GM23338 (cell line): Measurements from ENCODE around the gene CELSR1. TPM values are rescaled to one million over a fixed set of nuclear protein-coding genes. Genes with fewer than 3 reads are reported as not detected.

Experiments used
- ATAC-seq: fragments of 200-7000 bp; cut with Tn5 transposase; 3 replicates; pipeline ENCODE4 v1.9.1; 2020
- DNase-seq: peaks from one replicate; pipeline ENCODE4 v3.0.0-alpha.2; 2015; ENCODE audit warnings: low spot score
- H2AFZ ChIP-seq: fragments of 200-600 bp; sonication (generic); 2 replicates; pipeline ENCODE4 v1.8.0; 2016; ENCODE audit warnings: antibody characterized with exemption, mild to moderate bottlenecking, moderate library complexity
- H3F3A ChIP-seq: fragments of 200-600 bp; sonication (generic); replicated peaks from 2 replicates; pipeline ENCODE4 v1.8.0; 2017; ENCODE audit warnings: antibody characterized with exemption, mixed run types, low read depth
- H3K27ac ChIP-seq: fragments of 200-600 bp; sonication (generic); 2 replicates; pipeline ENCODE4 v1.6.1; 2016; ENCODE audit warnings: low read depth
- H3K27me3 ChIP-seq: fragments of 200-600 bp; sonication (generic); 2 replicates; pipeline ENCODE4 v1.8.0; 2016; ENCODE audit warnings: mild to moderate bottlenecking, mixed run types, moderate library complexity; ENCODE audit not compliant: insufficient read depth
- H3K36me3 ChIP-seq: fragments of 200-600 bp; sonication (generic); 2 replicates; pipeline ENCODE4 v1.8.0; 2016; ENCODE audit warnings: mild to moderate bottlenecking; ENCODE audit not compliant: insufficient read depth
- H3K4me1 ChIP-seq: fragments of 200-600 bp; sonication (generic); 2 replicates; pipeline ENCODE4 v1.8.0; 2016; ENCODE audit warnings: mild to moderate bottlenecking, moderate library complexity; ENCODE audit not compliant: insufficient read depth
- H3K4me2 ChIP-seq: fragments of 200-600 bp; sonication (generic); 2 replicates; pipeline ENCODE4 v1.7.1; 2017; ENCODE audit warnings: mixed run types
- H3K4me3 ChIP-seq: fragments of 200-600 bp; sonication (generic); 2 replicates; pipeline ENCODE4 v1.6.1; 2016; ENCODE audit warnings: mixed run types
- H3K79me2 ChIP-seq: fragments of 200-600 bp; sonication (generic); replicated peaks from 2 replicates; pipeline ENCODE4 v1.8.0; 2017; ENCODE audit warnings: mild to moderate bottlenecking; ENCODE audit not compliant: insufficient read depth
- H3K9me2 ChIP-seq: fragments of 200-600 bp; sonication (generic); 2 replicates; pipeline ENCODE4 v1.8.0; 2017; ENCODE audit not compliant: insufficient read depth
- H4K20me1 ChIP-seq: fragments of 200-600 bp; sonication (generic); replicated peaks from 2 replicates; pipeline ENCODE4 v1.8.0; 2017; ENCODE audit warnings: mild to moderate bottlenecking; ENCODE audit not compliant: insufficient read depth
- H3K27ac Mint-ChIP-seq: 2 replicates; pipeline ENCODE4 v1.8.0; 2020; ENCODE audit warnings: inconsistent platforms, mild to moderate bottlenecking, moderate library complexity, mixed read lengths
- H3K27me3 Mint-ChIP-seq: 3 replicates; pipeline ENCODE4 v1.8.0; 2022; ENCODE audit warnings: low read depth, mild to moderate bottlenecking, moderate library complexity, mixed read lengths, inconsistent platforms; ENCODE audit not compliant: insufficient read depth, poor library complexity
- H3K36me3 Mint-ChIP-seq: 3 replicates; pipeline ENCODE4 v1.8.0; 2021; ENCODE audit warnings: low read depth, mild to moderate bottlenecking, inconsistent platforms, moderate library complexity, mixed read lengths
- H3K4me1 Mint-ChIP-seq: 3 replicates; pipeline ENCODE4 v1.8.0; 2020; ENCODE audit warnings: mild to moderate bottlenecking, inconsistent platforms, mixed read lengths
- H3K4me3 Mint-ChIP-seq: 3 replicates; pipeline ENCODE4 v1.8.0; 2021; ENCODE audit warnings: moderate library complexity, mild to moderate bottlenecking, inconsistent platforms, mixed read lengths
- H3K9me3 Mint-ChIP-seq: 3 replicates; pipeline ENCODE4 v1.8.0; 2020; ENCODE audit warnings: moderate library complexity, mild to moderate bottlenecking, inconsistent platforms, mixed read lengths
- CREB1 ChIP-seq: fragments of 250-450 bp; sonication (Bioruptor Pico); IDR thresholded peaks from 2 replicates; pipeline ENCODE4 v1.5.0; 2020; ENCODE audit warnings: low read depth, mild to moderate bottlenecking, moderate library complexity
- CTCF ChIP-seq, 2 experiments: fragments of 200-600 bp in 1 of 2; sonication (generic) in 1 of 2; conservative IDR thresholded peaks; 2 replicates each; pipeline versions ENCODE4 v1.5.1 to v1.6.1; 2016 to 2017; ENCODE audit warnings: antibody characterized with exemption in 2 of 2, low read depth in 2 of 2, mild to moderate bottlenecking in 2 of 2, moderate library complexity in 1 of 2
- ETS1 ChIP-seq: IDR thresholded peaks from 2 replicates; pipeline ENCODE4 v1.6.1; 2016; ENCODE audit warnings: antibody characterized with exemption
- EZH2 ChIP-seq: fragments of 200-600 bp; sonication (generic); IDR thresholded peaks from one replicate; pipeline ENCODE4 v1.8.0; 2017; ENCODE audit warnings: antibody characterized with exemption, mild to moderate bottlenecking, low read depth; ENCODE audit not compliant: unreplicated experiment
- EZH2phosphoT487 ChIP-seq: fragments of 200-600 bp; sonication (generic); IDR thresholded peaks from one replicate; pipeline ENCODE4 v1.8.1; 2018; ENCODE audit warnings: antibody characterized with exemption; ENCODE audit not compliant: unreplicated experiment
- JUNB ChIP-seq: IDR thresholded peaks from one replicate; pipeline ENCODE4 v1.6.1; 2016; ENCODE audit warnings: antibody characterized with exemption; ENCODE audit not compliant: unreplicated experiment
- POLR2AphosphoS5 ChIP-seq: IDR thresholded peaks from 2 replicates; pipeline ENCODE4 v1.6.1; 2016; ENCODE audit warnings: antibody characterized with exemption, low read depth
- REST ChIP-seq: IDR thresholded peaks from one replicate; pipeline ENCODE4 v1.6.1; 2018; ENCODE audit warnings: antibody characterized with exemption; ENCODE audit not compliant: unreplicated experiment
- STAT1 ChIP-seq: IDR thresholded peaks from one replicate; pipeline ENCODE4 v1.6.1; 2016; ENCODE audit warnings: antibody characterized with exemption; ENCODE audit not compliant: unreplicated experiment
- ZNF114 ChIP-seq: fragments of 250-450 bp; sonication (Bioruptor Pico); IDR thresholded peaks from 2 replicates; pipeline ENCODE4 v1.5.0; 2020; ENCODE audit warnings: mild to moderate bottlenecking, moderate library complexity
- ZNF462 ChIP-seq: fragments of 250-450 bp; sonication (Bioruptor Pico); IDR thresholded peaks from 2 replicates; pipeline ENCODE4 v1.5.0; 2020; ENCODE audit warnings: mild to moderate bottlenecking, moderate library complexity
- polyA plus RNA-seq: library from polyadenylated mRNA; unstranded; fragments of >200 nt; fragmentation: Nextera tagmentation; extraction: Ambion mirVana; gene quantifications from 2 replicates; pipeline ENCODE4 v1.2.1, GENCODE V29; 2016
- total RNA-seq: library from RNA; depleted of rRNA; stranded (reverse); fragments of >200 nt; shearing (Covaris generic); gene quantifications from 2 replicates; pipeline ENCODE4 v1.2.3, GENCODE V29; 2014

The CELSR1 gene
- total and polyA plus RNA-seq, 2 experiments from 2014 or later: 4.8 to 20.4 TPM

- no peaks in the 10 kb centered on the region for H3K27me3 ChIP-seq
- H4K20me1 ChIP-seq: no peaks in the 10 kb centered on the region
- H3K4me3 ChIP-seq: no peak overlapping the region
- Mint-ChIP-seq H3K27me3 (peaks cover 13% of the 10 kb centered on the region), H3K4me1 (peaks cover 14% of the 10 kb centered on the region), H3K4me3 (no peak overlapping the region), H3K36me3 (no peaks in the 10 kb centered on the region; the same call in 2 of the 3 replicates), H3K9me3 (no peaks in the 10 kb centered on the region), H3K27ac (no peak overlapping the region)
- TF ChIP-seq POLR2AphosphoS5: no peak
- TF ChIP-seq EZH2phosphoT487: no peak
- no peak for TF ChIP-seq CREB1 (CRISPR knock-in tag)
- no peak for TF ChIP-seq JUNB
- no peak for TF ChIP-seq ETS1
- no peak for TF ChIP-seq ZNF462 (CRISPR knock-in tag)
- TF ChIP-seq EZH2: no peak
- no peak for TF ChIP-seq STAT1
- TF ChIP-seq REST: no peak
- no peak for TF ChIP-seq CTCF (conservative IDR thresholded peaks at IDR 0.05; ENCODE audit: low read depth in 2 of 2)
- TF ChIP-seq ZNF114: no peak
- H2AFZ ChIP-seq: no peak overlapping the region
- H3F3A ChIP-seq: no peaks in the 10 kb centered on the region
- no peaks in the 10 kb centered on the region for H3K36me3 ChIP-seq
- ATAC-seq (no peak), DNase-seq (no peak)
- H3K9me2 ChIP-seq: no peaks in the 10 kb centered on the region
- H3K79me2 ChIP-seq: no peaks in the 10 kb centered on the region
- H3K27ac ChIP-seq: no peak overlapping the region
- no peaks in the 10 kb centered on the region for H3K4me1 ChIP-seq
- no peak overlapping the region for H3K4me2 ChIP-seq
Observed at GRCh38 chr22:46521994-46522393, 15.4 kb downstream of the CELSR1 start.
